Liver (tissue), 2 donors: ENCODE results near the gene FLYWCH2.

Source experiments
- RAD21 ChIP-seq, 2 donors: IDR thresholded peaks; 2 replicates each; pipeline ENCODE4 v1.6.1; 2016; ENCODE audit warnings: antibody characterized with exemption in 2 of 2, mild to moderate bottlenecking in 2 of 2
- RXRA ChIP-seq, 2 donors: IDR thresholded peaks; 2 replicates each; pipeline ENCODE4 v1.6.1; 2017 to 2018; ENCODE audit warnings: antibody characterized with exemption in 2 of 2, mild to moderate bottlenecking in 1 of 2
- donor health status: healthy.

DNA sequence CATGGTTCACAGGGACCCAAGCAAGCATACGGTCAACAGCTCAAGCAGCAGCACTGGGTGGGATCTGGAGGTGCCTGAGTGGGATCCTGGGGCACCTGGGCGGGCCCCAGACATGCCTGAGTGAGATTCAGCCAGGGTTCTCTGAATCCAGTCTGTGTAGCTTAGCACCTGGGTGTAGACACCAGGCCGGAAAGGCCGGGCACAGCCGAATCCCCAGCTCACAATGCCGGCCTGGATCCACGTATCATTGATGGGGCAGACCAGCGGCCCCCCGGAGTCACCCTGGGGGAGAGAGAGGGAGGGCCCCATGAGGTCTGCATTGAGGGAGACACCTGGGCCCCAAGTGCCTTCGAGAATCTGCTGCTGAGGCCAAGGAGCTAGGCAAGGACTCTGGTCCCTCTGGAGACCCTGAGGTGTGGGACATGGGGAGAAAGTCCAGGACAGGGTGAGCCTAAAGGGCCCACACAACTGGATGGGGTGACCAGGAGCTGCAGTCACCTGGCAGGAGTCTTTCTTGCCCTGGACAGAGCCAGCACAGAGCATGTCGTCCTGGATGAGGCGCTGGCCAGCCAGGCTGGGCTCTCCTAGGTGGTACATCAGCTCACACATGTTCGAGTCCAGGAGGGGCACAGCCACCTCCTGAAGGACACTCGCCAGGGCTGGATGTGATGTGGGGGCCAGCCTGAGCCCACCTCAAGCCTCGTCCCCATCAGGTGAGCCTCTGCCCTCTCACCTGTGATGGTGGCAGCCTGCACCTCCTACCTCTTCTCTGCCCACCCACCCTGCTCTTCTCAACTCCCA, 43.2 kb upstream of the FLYWCH2 start:
- no peak for TF ChIP-seq RAD21 (IDR thresholded peaks at IDR 0.05)
- TF ChIP-seq RXRA (IDR thresholded peaks at IDR 0.05) = no peak
